Measurements from ENCODE around the gene LRRC56. TPM values are rescaled to one million over a fixed set of nuclear protein-coding genes. Genes with fewer than 3 reads are reported as not detected.

LRRC56 gene
- total RNA-seq, 1 donor from 2014 or later, result 0.82 TPM

- H3K9ac ChIP-seq (ENCODE audit: low read length), result no peak overlapping the region
- no peak overlapping the region for H3K4me2 ChIP-seq (ENCODE audit: low read length)
- no peak overlapping the region for H3K27ac ChIP-seq (ENCODE audit: low read depth, low read length)
- FAIRE-seq, result no peak
- Mint-ChIP-seq H3K9me3 (ENCODE audit: unreplicated experiment) (no peaks in the 10 kb centered on the region), H3K27me3 (ENCODE audit: low read depth, unreplicated experiment) (peaks cover 5% of the 10 kb centered on the region), H3K4me1 (ENCODE audit: low read depth, unreplicated experiment) (peaks cover 5% of the 10 kb centered on the region), H3K27ac (ENCODE audit: unreplicated experiment) (no peak overlapping the region), H3K4me3 (ENCODE audit: unreplicated experiment) (no peak overlapping the region), H3K36me3 (ENCODE audit: low read depth, unreplicated experiment) (no peaks in the 10 kb centered on the region)
- no peaks in the 10 kb centered on the region for H3K9me3 ChIP-seq (ENCODE audit: insufficient read depth, low read depth, low read length)
- H3K36me3 ChIP-seq (ENCODE audit: insufficient read depth, low read length), result no peaks in the 10 kb centered on the region
- no peak for DNase-seq (ENCODE audit: low read depth)
- no peaks in the 10 kb centered on the region for H3K4me1 ChIP-seq (ENCODE audit: insufficient read depth, low read length)
- no peaks in the 10 kb centered on the region for H3K79me2 ChIP-seq (ENCODE audit: insufficient read depth, low read length)
- H3K4me3 ChIP-seq (ENCODE audit: insufficient read depth, low read depth, low read length), result no peak overlapping the region
- H4K20me1 ChIP-seq (ENCODE audit: insufficient read depth, low read length), result no peaks in the 10 kb centered on the region
- no peak for TF ChIP-seq CTCF (IDR thresholded peaks at IDR 0.05; ENCODE audit: insufficient read depth, low read depth, low read length)
- no peaks in the 10 kb centered on the region for H3K27me3 ChIP-seq (ENCODE audit: insufficient read depth, low read length)
- H2AFZ ChIP-seq (ENCODE audit: low read depth, low read length), result no peak overlapping the region
Measured at GRCh38 chr11:544817-545166, 7.5 kb downstream of the LRRC56 start.

- peaks cover 5% of the 10 kb centered on the region for H3K4me1 Mint-ChIP-seq (ENCODE audit: low read depth, unreplicated experiment)
- FAIRE-seq, result no peak
- no peak overlapping the region for H3K27ac Mint-ChIP-seq (ENCODE audit: unreplicated experiment)
Measured at GRCh38 chr11:545171-545570, 7.8 kb downstream of the LRRC56 start.

More at GRCh38 chr11:545171-545570, 7.8 kb downstream of the LRRC56 start:
- no peaks in the 10 kb centered on the region for H3K9me3 ChIP-seq (ENCODE audit: insufficient read depth, low read depth, low read length)
- no peak overlapping the region for H3K9ac ChIP-seq (ENCODE audit: low read length)
- no peak overlapping the region for H2AFZ ChIP-seq (ENCODE audit: low read depth, low read length)
- no peaks in the 10 kb centered on the region for H4K20me1 ChIP-seq (ENCODE audit: insufficient read depth, low read length)
- H3K4me2 ChIP-seq (ENCODE audit: low read length), result no peak overlapping the region
- peaks cover 5% of the 10 kb centered on the region for H3K27me3 Mint-ChIP-seq (ENCODE audit: low read depth, unreplicated experiment)
- no peak overlapping the region for H3K4me3 ChIP-seq (ENCODE audit: insufficient read depth, low read depth, low read length)
- no peaks in the 10 kb centered on the region for H3K4me1 ChIP-seq (ENCODE audit: insufficient read depth, low read length)
- DNase-seq (ENCODE audit: low read depth), result no peak
- no peaks in the 10 kb centered on the region for H3K79me2 ChIP-seq (ENCODE audit: insufficient read depth, low read length)
- no peaks in the 10 kb centered on the region for H3K9me3 Mint-ChIP-seq (ENCODE audit: unreplicated experiment)
- H3K27me3 ChIP-seq (ENCODE audit: insufficient read depth, low read length), result no peaks in the 10 kb centered on the region
- no peak overlapping the region for H3K4me3 Mint-ChIP-seq (ENCODE audit: unreplicated experiment)
- no peaks in the 10 kb centered on the region for H3K36me3 Mint-ChIP-seq (ENCODE audit: low read depth, unreplicated experiment)
- H3K36me3 ChIP-seq (ENCODE audit: insufficient read depth, low read length), result no peaks in the 10 kb centered on the region
- no peak for TF ChIP-seq CTCF (IDR thresholded peaks at IDR 0.05; ENCODE audit: insufficient read depth, low read depth, low read length)
- TF ChIP-seq EZH2 (IDR thresholded peaks at IDR 0.05; ENCODE audit: insufficient read depth, low read length), result no peak
- no peak overlapping the region for H3K27ac ChIP-seq (ENCODE audit: low read depth, low read length)

Data from astrocyte (in vitro differentiated cells and primary cell).